Kidney (tissue), 14 donors: ENCODE data around the gene TIMP4. TPM values are rescaled to one million over a fixed set of nuclear protein-coding genes. Genes with fewer than 3 reads are reported as not detected.

Experiments
- DNase-seq, 5 donors: peaks; one replicate each; pipeline ENCODE4 v3.0.0-alpha.2; 2013 to 2020
- FAIRE-seq: peaks from 2 replicates; lab custom pipeline; 2012; peaks lifted over from hg19 to GRCh38; lab: Jason Lieb, UNC
- H3K27ac ChIP-seq, 2 donors: one replicate each; pipeline ENCODE4 v1.7.0; 2013; ENCODE audit warnings: low read depth in 2 of 2, low read length in 2 of 2, inconsistent platforms in 1 of 2
- H3K27me3 ChIP-seq: one replicate; pipeline ENCODE4 v1.7.1; 2013; ENCODE audit warnings: low read length, inconsistent platforms; ENCODE audit not compliant: control insufficient read depth, insufficient read depth
- H3K36me3 ChIP-seq, 3 donors: one replicate each; pipeline versions ENCODE4 v1.7.0 to v1.7.1; 2013; ENCODE audit warnings: low read length in 3 of 3, control low read depth in 1 of 3, inconsistent platforms in 1 of 3; ENCODE audit not compliant: insufficient read depth in 3 of 3, control insufficient read depth in 2 of 3
- H3K4me1 ChIP-seq, 3 donors: one replicate each; pipeline versions ENCODE4 v1.7.0 to v1.7.1; 2013; ENCODE audit warnings: low read length in 3 of 3, inconsistent platforms in 1 of 3, low read depth in 1 of 3; ENCODE audit not compliant: control insufficient read depth in 2 of 3, insufficient read depth in 2 of 3
- H3K4me3 ChIP-seq, 3 donors: one replicate each; pipeline versions ENCODE4 v1.7.0 to v1.8.1; 2013; ENCODE audit warnings: low read length in 3 of 3, control low read depth in 1 of 3, inconsistent platforms in 1 of 3
- H3K9ac ChIP-seq, 3 donors: one replicate each; pipeline versions ENCODE4 v1.7.0 to v1.7.1; 2013; ENCODE audit warnings: low read length in 3 of 3, control low read depth in 1 of 3, inconsistent platforms in 1 of 3
- H3K9me3 ChIP-seq, 3 donors: one replicate each; pipeline versions ENCODE4 v1.7.0 to v1.7.1; 2013; ENCODE audit warnings: low read length in 3 of 3, control low read depth in 1 of 3, inconsistent platforms in 1 of 3; ENCODE audit not compliant: control insufficient read depth in 2 of 3, insufficient read depth in 1 of 3
- intact Hi-C: fragments of 100-400 bp; cut with DNase I; formaldehyde crosslinking; loops from one replicate; pipeline ENCODE4 v1.11.1; 2022
- polyA plus RNA-seq: library from polyadenylated mRNA; stranded (reverse); fragments of 350-450 nt; fragmentation: Illumina TruSeq; extraction: RNeasy Lipid Tissue Mini Kit (QIAGEN cat#74804); gene quantifications from one replicate; pipeline ENCODE4 v1.2.3, GENCODE V29; 2014; ENCODE audit warnings: low read depth, low replicate concordance; ENCODE audit not compliant: insufficient read depth
- total RNA-seq: library from RNA; stranded (reverse); fragmentation: NEBNext Ultra II Directional; extraction: Animal tissue kit (Norgen Biotek cat#: 25700); gene quantifications from one replicate; pipeline ENCODE4 v1.2.1, GENCODE V29; 2021
- TF ChIP-seq, protein P1 (sequence below): IDR thresholded peaks from 3 replicates; pipeline ENCODE4 v1.5.1; 2012; ENCODE audit warnings: mild to moderate bottlenecking, moderate library complexity, borderline replicate concordance; ENCODE audit not compliant: insufficient read depth; ENCODE audit errors: extremely low read depth
- donor health status: control.
- donor health status: control.
- donor health status: control.
- donor health status: control.
- donor health status: control.
- donor health status: DM: yes; HTN: yes; CAD: no.
- donor health status: Normal renal cell carcinoma (clear cell type).

TIMP4 gene
- total and polyA plus RNA-seq, 2 donors from 2014 or later, result 2.4 to 7.6 TPM

GRCh38 chr3:12190832-12191231 lies 32.1 kb upstream of the TIMP4 start:
- no peaks in the 10 kb centered on the region for H3K27me3 ChIP-seq
- FAIRE-seq (no peak), DNase-seq (no peak)
- H3K27ac ChIP-seq, result no peak overlapping the region
- no peak overlapping the region for H3K4me3 ChIP-seq
- H3K36me3 ChIP-seq, result no peaks in the 10 kb centered on the region
- no peak overlapping the region for H3K9ac ChIP-seq
- TF ChIP-seq, protein P1, sequence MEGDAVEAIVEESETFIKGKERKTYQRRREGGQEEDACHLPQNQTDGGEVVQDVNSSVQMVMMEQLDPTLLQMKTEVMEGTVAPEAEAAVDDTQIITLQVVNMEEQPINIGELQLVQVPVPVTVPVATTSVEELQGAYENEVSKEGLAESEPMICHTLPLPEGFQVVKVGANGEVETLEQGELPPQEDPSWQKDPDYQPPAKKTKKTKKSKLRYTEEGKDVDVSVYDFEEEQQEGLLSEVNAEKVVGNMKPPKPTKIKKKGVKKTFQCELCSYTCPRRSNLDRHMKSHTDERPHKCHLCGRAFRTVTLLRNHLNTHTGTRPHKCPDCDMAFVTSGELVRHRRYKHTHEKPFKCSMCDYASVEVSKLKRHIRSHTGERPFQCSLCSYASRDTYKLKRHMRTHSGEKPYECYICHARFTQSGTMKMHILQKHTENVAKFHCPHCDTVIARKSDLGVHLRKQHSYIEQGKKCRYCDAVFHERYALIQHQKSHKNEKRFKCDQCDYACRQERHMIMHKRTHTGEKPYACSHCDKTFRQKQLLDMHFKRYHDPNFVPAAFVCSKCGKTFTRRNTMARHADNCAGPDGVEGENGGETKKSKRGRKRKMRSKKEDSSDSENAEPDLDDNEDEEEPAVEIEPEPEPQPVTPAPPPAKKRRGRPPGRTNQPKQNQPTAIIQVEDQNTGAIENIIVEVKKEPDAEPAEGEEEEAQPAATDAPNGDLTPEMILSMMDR, result no peak
- H3K9me3 ChIP-seq, result no peaks in the 10 kb centered on the region
- H3K4me1 ChIP-seq, result peaks cover 0 to 8% (median 0%) of the 10 kb centered on the region in 3 donors
- intact Hi-C loops, result no loop called here

GRCh38 chr3:12190221-12190807 lies 31.6 kb upstream of the TIMP4 start:
- Histone ChIP-seq H3K36me3 (no peaks in the 10 kb centered on the region), H3K27me3 (no peaks in the 10 kb centered on the region), H3K9me3 (no peaks in the 10 kb centered on the region), H3K27ac (no peak overlapping the region), H3K4me1 (peaks cover 0 to 8% (median 0%) of the 10 kb centered on the region in 3 donors), H3K9ac (no peak overlapping the region), H3K4me3 (no peak overlapping the region)
- intact Hi-C loops, result no loop called here
- no peak for DNase-seq
- TF ChIP-seq, protein P1, result no peak
- no peak for FAIRE-seq

DNA sequence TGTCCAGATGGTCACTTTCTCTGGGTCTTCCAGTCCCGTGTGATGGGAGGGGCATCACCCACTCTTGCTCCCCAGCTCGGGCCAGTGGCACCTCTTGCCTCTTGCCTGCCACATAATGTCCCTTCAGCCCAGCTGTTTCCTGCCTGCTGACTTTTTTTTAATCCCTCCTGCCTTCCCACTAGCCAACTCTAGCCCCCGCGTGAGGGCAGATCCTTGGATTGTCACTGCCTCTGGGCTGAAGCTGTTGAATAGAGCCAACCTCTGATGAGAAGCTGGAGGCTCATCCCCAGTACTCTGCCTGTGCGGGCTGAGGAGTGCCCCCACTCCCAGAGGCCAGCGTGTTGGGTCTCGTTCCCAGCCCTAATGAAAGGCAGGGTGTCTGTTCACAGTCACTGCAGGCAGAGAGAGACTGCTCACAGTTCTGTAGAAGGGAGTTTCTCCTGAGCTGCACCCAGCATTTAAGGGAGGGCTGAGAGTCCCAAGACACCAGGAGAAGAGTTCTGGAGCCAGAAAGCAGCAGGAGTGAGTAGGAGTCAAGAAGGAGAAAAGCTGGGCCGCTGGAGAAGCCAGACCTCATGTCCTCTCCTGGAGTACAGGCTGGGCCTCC lies 30.1 kb upstream of the TIMP4 start:
- Histone ChIP-seq H3K27ac (no peak overlapping the region), H3K9ac (no peak overlapping the region), H3K36me3 (no peaks in the 10 kb centered on the region), H3K4me1 (peaks cover 0 to 8% (median 0%) of the 10 kb centered on the region in 3 donors), H3K27me3 (no peaks in the 10 kb centered on the region), H3K4me3 (no peak overlapping the region), H3K9me3 (no peaks in the 10 kb centered on the region)
- intact Hi-C loops, result no loop called here
- FAIRE-seq (no peak), DNase-seq (no peak)
- TF ChIP-seq, protein P1, result no peak
